Measurements from ENCODE around the gene LARP1.
"Not testable (repeated sequence)": the region's sequence is repeated elsewhere in the genome, so short reads cannot be mapped to it uniquely, and the experiment has no call there.

The LARP1 gene

DNA sequence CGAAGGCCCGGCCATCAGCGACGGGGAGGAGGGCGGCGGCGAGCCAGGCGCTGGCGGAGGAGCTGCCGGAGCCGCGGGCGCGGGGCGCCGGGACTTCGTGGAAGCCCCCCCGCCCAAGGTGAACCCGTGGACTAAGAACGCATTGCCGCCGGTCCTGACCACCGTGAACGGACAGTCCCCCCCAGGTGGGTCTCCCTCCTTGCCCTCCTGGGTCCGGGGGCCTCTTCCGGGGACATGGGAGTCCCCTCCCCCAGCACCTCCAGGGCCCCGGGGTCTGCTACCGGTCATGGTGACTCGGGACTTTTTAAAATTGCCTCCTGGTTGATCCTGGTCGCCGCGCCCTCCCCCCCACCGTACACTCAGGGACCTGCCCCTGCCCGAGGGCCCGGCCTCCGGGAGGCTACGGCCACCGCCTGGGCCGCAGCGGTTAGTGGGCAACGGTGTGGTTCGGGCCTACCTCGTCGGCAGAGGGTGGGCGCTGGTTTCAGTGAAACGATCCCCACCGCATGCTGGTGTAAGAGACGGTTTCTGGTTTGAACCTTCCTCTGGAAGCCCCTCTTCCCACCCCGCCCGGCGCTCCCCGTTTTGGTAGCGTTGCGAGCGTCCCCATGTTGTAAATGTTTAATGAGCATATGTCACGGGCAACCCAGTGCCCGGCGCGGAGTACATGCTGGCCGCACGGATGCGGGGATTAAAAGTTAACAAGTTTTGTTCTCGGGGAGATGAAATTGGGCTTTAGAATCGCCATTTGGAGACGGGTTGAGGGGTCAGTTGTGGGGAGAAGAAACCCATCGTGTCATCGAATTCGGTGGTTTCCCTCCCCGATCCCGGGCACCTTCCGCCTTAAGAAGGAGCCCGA is 1.1 kb downstream of the LARP1 start:
- H3K36me3 ChIP-seq (ENCODE audit: insufficient read depth, low read length): no peaks in the 10 kb centered on the region
- no peaks in the 10 kb centered on the region for H3K27me3 ChIP-seq (ENCODE audit: control insufficient read depth in 1 of 2, insufficient read depth in 2 of 2, low read length in 2 of 2)
- no peaks in the 10 kb centered on the region for H3K9me3 ChIP-seq (ENCODE audit: low read length)
- peaks cover 54% of the 10 kb centered on the region for H3K4me1 ChIP-seq (ENCODE audit: insufficient read depth, low read length)
- peak overlapping the region; percentile 92 for H3K9ac ChIP-seq (ENCODE audit: low read length)
- peak overlapping the region; percentile 83 to 98 for H3K4me3 ChIP-seq (ENCODE audit: low read depth in 1 of 2, low read length in 2 of 2)
- H3K27ac ChIP-seq (ENCODE audit: low read depth, low read length): peak overlapping the region; percentile 97

DNA sequence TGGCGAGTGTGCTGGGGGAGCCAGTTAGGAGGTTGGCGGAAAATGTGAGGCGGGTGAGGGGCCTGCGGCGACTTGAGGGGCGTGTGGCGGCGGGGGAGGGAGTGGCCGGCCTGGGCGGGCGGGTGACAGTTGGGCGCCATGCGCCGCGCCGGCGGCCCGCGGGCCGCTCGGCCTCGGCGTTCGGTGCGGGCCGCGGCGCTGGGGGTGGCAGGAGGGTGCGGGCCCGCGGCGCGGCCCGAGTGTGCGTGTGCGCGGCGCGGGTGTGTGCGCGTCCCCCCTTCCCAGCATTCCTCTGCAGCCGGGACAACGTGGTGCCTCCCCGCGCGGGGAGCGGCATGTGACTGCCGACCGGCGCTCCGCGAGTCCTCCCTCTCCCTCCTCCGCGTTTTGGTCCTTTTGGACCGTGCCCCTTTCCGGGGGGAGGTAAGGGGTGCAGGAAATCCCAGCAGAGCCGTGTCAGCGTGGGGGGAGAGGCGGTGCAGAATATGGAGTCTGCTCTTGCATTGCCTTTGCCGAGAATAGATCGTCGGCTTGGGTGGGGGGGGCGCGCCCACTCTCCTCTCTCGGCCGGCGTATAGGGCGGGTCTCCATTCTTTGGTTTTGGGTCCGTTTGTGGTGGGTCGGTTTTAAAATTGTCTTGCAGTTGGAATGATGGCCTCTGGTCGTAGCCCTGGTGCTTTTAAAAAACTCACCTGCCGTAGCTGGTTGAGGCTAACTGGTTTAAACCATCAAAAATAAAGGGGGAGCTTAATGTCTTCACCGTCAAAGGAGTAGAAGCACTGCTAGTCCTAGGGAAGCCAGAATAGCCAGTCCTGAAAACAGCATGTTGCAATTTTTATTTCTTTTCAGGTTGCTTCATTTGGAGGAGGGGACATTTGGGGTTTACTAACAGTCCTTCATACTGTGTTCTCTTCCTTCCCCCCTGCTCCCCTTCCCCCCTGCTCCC is 2.0 kb downstream of the LARP1 start:
- no peaks in the 10 kb centered on the region for H3K27me3 ChIP-seq (ENCODE audit: control insufficient read depth in 1 of 2, insufficient read depth in 2 of 2, low read length in 2 of 2)

DNA sequence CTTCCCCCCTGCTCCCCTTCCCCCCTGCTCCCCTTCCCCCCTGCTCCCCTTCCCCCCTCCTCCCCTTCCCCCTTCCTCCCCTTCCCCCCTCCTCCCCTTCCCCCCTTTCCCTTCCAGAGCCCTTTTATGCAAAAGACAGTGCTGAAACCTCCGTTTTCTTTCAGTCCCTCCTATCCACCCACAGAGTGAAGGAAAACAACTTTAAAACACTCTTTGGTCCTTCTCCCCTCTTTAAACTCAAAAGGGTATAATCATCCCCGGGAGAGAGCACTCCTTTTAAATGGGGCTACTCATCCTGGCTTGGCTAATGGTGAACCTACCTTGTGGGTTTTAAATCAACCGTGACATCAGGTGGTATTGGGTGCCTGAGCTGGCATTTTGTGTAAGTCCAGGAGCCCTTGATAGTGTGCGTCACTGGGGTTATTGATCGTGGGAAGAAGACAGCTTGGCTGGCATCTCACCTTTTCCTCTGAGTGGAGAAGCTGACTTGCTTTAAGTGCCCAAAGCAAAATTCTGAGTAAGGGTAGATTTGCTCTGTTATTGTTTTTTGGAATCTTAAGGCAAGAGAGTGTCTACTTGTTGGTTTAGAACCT is 2.7 kb downstream of the LARP1 start:
- Histone ChIP-seq H3K27ac (ENCODE audit: low read depth, low read length) (peak overlapping the region; percentile 41), H3K36me3 (ENCODE audit: insufficient read depth, low read length) (no peaks in the 10 kb centered on the region), H3K4me3 (ENCODE audit: low read depth in 1 of 2, low read length in 2 of 2) (peak overlapping the region in 1 of 2 donors; percentile 44), H3K9me3 (ENCODE audit: low read length) (no peaks in the 10 kb centered on the region), H3K4me1 (ENCODE audit: insufficient read depth, low read length) (peaks cover 66% of the 10 kb centered on the region), H3K9ac (ENCODE audit: low read length) (no peak overlapping the region), H3K27me3 (ENCODE audit: control insufficient read depth in 1 of 2, insufficient read depth in 2 of 2, low read length in 2 of 2) (no peaks in the 10 kb centered on the region)

More for the DNA sequence above, 2.0 kb downstream of the LARP1 start:
- Histone ChIP-seq H3K27ac (ENCODE audit: low read depth, low read length) (peak overlapping the region; percentile 97), H3K9me3 (ENCODE audit: low read length) (no peaks in the 10 kb centered on the region), H3K36me3 (ENCODE audit: insufficient read depth, low read length) (no peaks in the 10 kb centered on the region), H3K9ac (ENCODE audit: low read length) (peak overlapping the region; percentile 92), H3K4me1 (ENCODE audit: insufficient read depth, low read length) (peaks cover 62% of the 10 kb centered on the region), H3K4me3 (ENCODE audit: low read depth in 1 of 2, low read length in 2 of 2) (peak overlapping the region; percentile 83 to 98)

DNA sequence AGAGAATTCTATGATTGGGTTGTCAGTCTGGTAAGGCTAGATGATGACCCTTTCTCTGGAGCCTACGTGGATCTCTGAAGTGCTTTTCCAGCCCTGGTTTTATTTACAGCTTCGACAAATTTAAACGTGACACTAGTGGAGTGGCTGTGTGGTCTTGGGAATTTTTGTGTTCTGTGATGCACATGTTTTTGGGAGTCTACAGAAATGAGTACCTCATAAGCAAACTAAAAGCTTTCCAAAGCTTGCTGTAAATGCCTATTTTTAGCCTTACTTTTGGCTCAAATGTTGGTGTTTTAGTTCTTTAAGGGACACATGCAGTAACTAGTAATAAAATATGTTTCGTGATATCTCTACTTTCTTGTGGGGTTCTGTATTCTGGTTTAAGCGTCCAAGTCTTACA is 3.3 kb downstream of the LARP1 start:
- Histone ChIP-seq H3K36me3 (ENCODE audit: insufficient read depth, low read length) (no peaks in the 10 kb centered on the region), H3K9me3 (ENCODE audit: low read length) (no peaks in the 10 kb centered on the region), H3K9ac (ENCODE audit: low read length) (no peak overlapping the region), H3K27ac (ENCODE audit: low read depth, low read length) (peak overlapping the region; percentile 41), H3K27me3 (ENCODE audit: control insufficient read depth in 1 of 2, insufficient read depth in 2 of 2, low read length in 2 of 2) (no peaks in the 10 kb centered on the region), H3K4me3 (ENCODE audit: low read depth in 1 of 2, low read length in 2 of 2) (peak overlapping the region in 1 of 2 donors; percentile 44), H3K4me1 (ENCODE audit: insufficient read depth, low read length) (peaks cover 60% of the 10 kb centered on the region)

DNA sequence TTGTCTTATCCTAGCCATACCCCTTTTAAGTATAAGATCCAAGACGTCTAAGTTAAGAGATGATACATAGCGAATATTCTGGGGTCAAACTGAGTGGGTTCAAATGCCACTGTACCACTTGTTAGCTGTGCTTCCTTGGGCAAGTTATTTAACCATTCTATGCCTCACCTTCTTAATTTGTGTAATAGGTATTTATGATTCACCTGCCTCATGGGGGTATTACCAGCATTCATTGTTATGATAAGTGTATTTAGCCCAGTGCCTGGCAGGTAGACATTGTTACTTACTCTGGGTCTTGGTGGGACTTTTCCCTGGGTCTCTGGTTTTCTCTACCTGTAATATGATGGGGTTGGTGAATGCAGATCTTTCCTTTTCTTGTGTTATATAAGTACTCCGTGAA is 3.8 kb downstream of the LARP1 start:
- H3K27me3 ChIP-seq (ENCODE audit: control insufficient read depth in 1 of 2, insufficient read depth in 2 of 2, low read length in 2 of 2): no peaks in the 10 kb centered on the region
- H3K27ac ChIP-seq (ENCODE audit: low read depth, low read length): no peak overlapping the region
- H3K36me3 ChIP-seq (ENCODE audit: insufficient read depth, low read length): no peaks in the 10 kb centered on the region
- H3K4me1 ChIP-seq (ENCODE audit: insufficient read depth, low read length): peaks cover 55% of the 10 kb centered on the region
- H3K9me3 ChIP-seq (ENCODE audit: low read length): no peaks in the 10 kb centered on the region
- no peak overlapping the region for H3K9ac ChIP-seq (ENCODE audit: low read length)
- H3K4me3 ChIP-seq (ENCODE audit: low read depth in 1 of 2, low read length in 2 of 2): no peak overlapping the region

DNA sequence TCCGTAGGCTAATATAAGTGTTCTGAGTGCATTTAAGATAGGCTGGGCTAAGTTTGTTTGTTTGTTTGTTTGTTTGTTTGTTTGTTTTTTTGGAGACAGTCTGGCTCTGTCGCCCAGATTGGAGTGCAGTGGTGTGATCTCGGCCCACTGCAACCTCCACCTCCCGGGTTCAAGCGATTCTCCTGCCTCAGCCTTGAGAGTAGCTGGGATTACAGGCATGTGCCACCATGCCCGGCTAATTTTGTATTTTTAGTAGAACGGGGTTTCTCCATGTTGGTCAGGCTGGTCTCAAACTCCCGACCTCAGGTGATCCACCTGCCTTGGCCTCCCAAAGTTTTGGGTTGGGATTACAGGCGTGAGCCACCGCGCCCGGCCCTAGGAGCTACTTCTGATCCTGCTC is 4.7 kb downstream of the LARP1 start:
- H3K9ac ChIP-seq (ENCODE audit: low read length); H3K4me3 ChIP-seq (ENCODE audit: low read depth in 1 of 2, low read length in 2 of 2); H3K9me3 ChIP-seq (ENCODE audit: low read length); H3K27ac ChIP-seq (ENCODE audit: low read depth, low read length); H3K36me3 ChIP-seq (ENCODE audit: insufficient read depth, low read length); H3K27me3 ChIP-seq (ENCODE audit: control insufficient read depth in 1 of 2, insufficient read depth in 2 of 2, low read length in 2 of 2): not testable (repeated sequence)
- peaks cover 48% of the 10 kb centered on the region for H3K4me1 ChIP-seq (ENCODE audit: insufficient read depth, low read length)

DNA sequence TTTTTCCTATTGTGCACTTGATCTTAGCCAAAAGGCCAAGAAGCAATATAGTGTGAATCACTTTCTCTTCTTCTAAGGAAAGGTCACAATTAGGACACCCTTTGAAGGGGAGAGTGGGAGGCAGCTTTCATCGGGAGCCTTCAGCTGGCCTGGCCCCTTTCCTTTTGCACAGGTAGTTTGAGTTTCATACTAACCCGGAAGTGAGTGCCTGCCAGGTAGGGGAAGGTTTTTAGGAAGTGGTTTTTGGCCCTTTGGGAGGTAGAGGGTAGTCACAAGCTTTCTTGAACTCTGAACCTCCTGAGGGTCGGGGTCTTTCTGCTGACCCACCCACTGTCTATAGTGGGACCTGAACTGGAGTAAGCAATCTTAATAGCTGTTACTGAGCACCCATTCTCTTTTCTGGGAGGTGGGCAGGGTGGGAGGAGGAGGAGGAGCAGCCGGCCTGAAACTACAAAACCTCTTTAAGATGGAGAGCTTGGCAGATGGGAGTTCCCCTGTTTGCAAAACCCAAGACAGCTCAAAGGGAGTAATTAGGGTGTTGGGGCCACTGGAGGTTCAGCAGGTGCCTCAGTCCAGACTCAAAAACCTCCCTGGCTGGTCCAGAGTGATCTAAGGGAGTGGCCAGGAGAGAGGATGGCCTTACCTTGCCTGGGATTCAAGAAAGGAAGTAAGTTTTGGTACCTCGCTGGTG is 6.0 kb downstream of the LARP1 start:
- H3K9ac ChIP-seq (ENCODE audit: low read length): no peak overlapping the region

DNA sequence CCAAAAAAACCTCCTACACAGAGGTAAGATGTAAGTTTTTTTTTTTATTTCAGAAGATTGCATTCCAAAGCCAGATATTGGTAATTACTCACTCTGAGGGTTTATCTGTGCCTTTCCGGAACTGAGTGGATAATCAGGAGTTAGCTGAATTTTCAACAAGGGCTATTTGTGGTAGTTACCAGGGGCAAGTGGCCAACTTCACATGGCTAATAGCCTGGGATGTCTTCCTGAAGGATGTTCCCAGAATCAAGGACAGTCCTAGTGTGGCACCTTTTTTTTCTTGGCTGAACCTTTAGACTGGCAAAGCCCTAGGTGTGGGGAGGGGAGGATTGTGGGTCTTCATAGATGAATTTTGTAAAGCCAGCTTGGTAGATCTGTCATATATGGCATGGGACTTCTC is 7.1 kb downstream of the LARP1 start:
- Histone ChIP-seq H3K36me3 (ENCODE audit: insufficient read depth, low read length) (no peaks in the 10 kb centered on the region), H3K9me3 (ENCODE audit: low read length) (no peaks in the 10 kb centered on the region), H3K9ac (ENCODE audit: low read length) (no peak overlapping the region), H3K27me3 (ENCODE audit: control insufficient read depth in 1 of 2, insufficient read depth in 2 of 2, low read length in 2 of 2) (no peaks in the 10 kb centered on the region), H3K27ac (ENCODE audit: low read depth, low read length) (no peak overlapping the region), H3K4me1 (ENCODE audit: insufficient read depth, low read length) (peaks cover 67% of the 10 kb centered on the region), H3K4me3 (ENCODE audit: low read depth in 1 of 2, low read length in 2 of 2) (no peak overlapping the region)

More for the DNA sequence above, 6.0 kb downstream of the LARP1 start:
- H3K4me3 ChIP-seq (ENCODE audit: low read depth in 1 of 2, low read length in 2 of 2): no peak overlapping the region
- H3K27ac ChIP-seq (ENCODE audit: low read depth, low read length): no peak overlapping the region
- H3K36me3 ChIP-seq (ENCODE audit: insufficient read depth, low read length): no peaks in the 10 kb centered on the region
- H3K9me3 ChIP-seq (ENCODE audit: low read length): no peaks in the 10 kb centered on the region
- no peaks in the 10 kb centered on the region for H3K27me3 ChIP-seq (ENCODE audit: control insufficient read depth in 1 of 2, insufficient read depth in 2 of 2, low read length in 2 of 2)
- H3K4me1 ChIP-seq (ENCODE audit: insufficient read depth, low read length): peaks cover 56% of the 10 kb centered on the region

DNA sequence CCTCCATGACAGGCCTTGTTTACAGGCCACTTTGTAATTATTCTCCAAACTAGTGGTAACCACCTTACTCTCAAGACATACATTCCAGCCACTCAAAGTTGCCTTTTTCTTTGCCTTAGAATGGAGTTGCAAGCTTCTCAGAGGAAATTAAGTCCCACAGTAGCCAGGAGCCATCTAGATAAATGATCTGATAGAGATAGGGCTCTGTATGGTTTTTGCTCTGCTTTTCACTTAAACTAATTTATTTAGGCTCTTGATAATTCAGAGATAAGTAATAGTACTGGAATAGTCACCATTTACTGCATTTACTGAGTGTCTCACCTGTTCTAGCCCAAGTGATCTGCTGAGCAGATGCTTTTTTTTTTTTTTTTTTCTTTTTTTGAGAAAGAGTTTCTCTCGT is 7.5 kb downstream of the LARP1 start:
- H3K9me3 ChIP-seq (ENCODE audit: low read length): no peaks in the 10 kb centered on the region
- H3K27ac ChIP-seq (ENCODE audit: low read depth, low read length): no peak overlapping the region
- no peaks in the 10 kb centered on the region for H3K27me3 ChIP-seq (ENCODE audit: control insufficient read depth in 1 of 2, insufficient read depth in 2 of 2, low read length in 2 of 2)
- peaks cover 71% of the 10 kb centered on the region for H3K4me1 ChIP-seq (ENCODE audit: insufficient read depth, low read length)
- H3K9ac ChIP-seq (ENCODE audit: low read length): no peak overlapping the region
- no peaks in the 10 kb centered on the region for H3K36me3 ChIP-seq (ENCODE audit: insufficient read depth, low read length)
- H3K4me3 ChIP-seq (ENCODE audit: low read depth in 1 of 2, low read length in 2 of 2): no peak overlapping the region

DNA sequence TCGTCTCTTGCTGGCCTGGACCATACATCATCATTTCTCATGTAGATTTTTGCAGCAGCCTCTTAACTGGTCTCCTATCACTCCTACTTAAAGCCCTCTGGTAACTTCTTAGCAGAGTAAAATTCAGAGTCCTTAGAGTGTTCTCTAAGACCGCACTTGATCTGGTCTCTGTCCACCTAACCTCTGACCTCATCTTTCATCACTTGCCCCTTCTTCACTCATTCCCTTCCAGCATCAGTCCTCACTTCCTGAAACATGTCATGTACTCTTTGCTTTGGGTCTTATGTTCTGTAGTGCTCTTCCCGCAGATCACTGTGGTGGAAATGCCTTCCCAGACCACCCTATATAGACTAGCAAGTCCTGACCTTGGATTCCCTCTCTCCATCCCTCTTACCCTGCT is 9.8 kb downstream of the LARP1 start:
- H3K4me1 ChIP-seq (ENCODE audit: insufficient read depth, low read length): peaks cover 65% of the 10 kb centered on the region
- no peak overlapping the region for H3K9ac ChIP-seq (ENCODE audit: low read length)
- H3K4me3 ChIP-seq (ENCODE audit: low read depth in 1 of 2, low read length in 2 of 2): no peak overlapping the region
- H3K36me3 ChIP-seq (ENCODE audit: insufficient read depth, low read length): no peaks in the 10 kb centered on the region
- no peaks in the 10 kb centered on the region for H3K27me3 ChIP-seq (ENCODE audit: control insufficient read depth in 1 of 2, insufficient read depth in 2 of 2, low read length in 2 of 2)
- no peaks in the 10 kb centered on the region for H3K9me3 ChIP-seq (ENCODE audit: low read length)
- no peak overlapping the region for H3K27ac ChIP-seq (ENCODE audit: low read depth, low read length)
